HG03039 (cell line): Measurements from ENCODE around the gene KATNBL1.
"Not testable (repeated sequence)": the region's sequence is repeated elsewhere in the genome, so short reads cannot be mapped to it uniquely, and the experiment has no call there.

Experiments
- ATAC-seq: cut with Tn5 transposase; IDR thresholded peaks from one replicate; pipeline ENCODE4 v1.9.1; 2021; ENCODE audit warnings: mild to moderate bottlenecking, moderate library complexity; ENCODE audit not compliant: unreplicated experiment

KATNBL1 gene

GRCh38 chr15:34203305-34203704 is 6.6 kb downstream of the KATNBL1 start:
- no peak for ATAC-seq

- ATAC-seq, result not testable (repeated sequence)
These were observed 16.6 kb downstream of the KATNBL1 start for GRCh38 chr15:34193272-34193671.

GRCh38 chr15:34188711-34189110 is 21.2 kb downstream of the KATNBL1 start:
- ATAC-seq, result no peak

GRCh38 chr15:34185666-34186065 is 24.2 kb downstream of the KATNBL1 start:
- ATAC-seq, result no peak

GRCh38 chr15:34182942-34183341 is 27.0 kb downstream of the KATNBL1 start:
- no peak for ATAC-seq

GRCh38 chr15:34179234-34179633 is 30.7 kb downstream of the KATNBL1 start:
- ATAC-seq, result no peak

- ATAC-seq, result not testable (repeated sequence)
These were observed 43.8 kb downstream of the KATNBL1 start for GRCh38 chr15:34165987-34166573.

GRCh38 chr15:34161329-34161963 is 48.5 kb downstream of the KATNBL1 start:
- no peak for ATAC-seq

- no peak for ATAC-seq
These were observed 49.2 kb downstream of the KATNBL1 start for GRCh38 chr15:34160735-34161134.

- no peak for ATAC-seq
These were observed 51.5 kb downstream of the KATNBL1 start for GRCh38 chr15:34158355-34158754.

GRCh38 chr15:34155859-34156258 is 54.0 kb downstream of the KATNBL1 start:
- no peak for ATAC-seq

GRCh38 chr15:34154725-34155204 is 55.1 kb downstream of the KATNBL1 start:
- no peak for ATAC-seq

GRCh38 chr15:34147371-34148140 is 62.3 kb downstream of the KATNBL1 start:
- ATAC-seq, result no peak

- no peak for ATAC-seq
These were observed 76.4 kb downstream of the KATNBL1 start for GRCh38 chr15:34133511-34133910.

GRCh38 chr15:34132881-34133280 is 77.0 kb downstream of the KATNBL1 start:
- no peak for ATAC-seq

GRCh38 chr15:34128898-34129297 is 81.0 kb downstream of the KATNBL1 start:
- ATAC-seq, result no peak

- no peak for ATAC-seq
These were observed 83.4 kb downstream of the KATNBL1 start for GRCh38 chr15:34126522-34126921.

- ATAC-seq, result no peak
These were observed 84.0 kb downstream of the KATNBL1 start for GRCh38 chr15:34125945-34126344.

- no peak for ATAC-seq
These were observed 85.2 kb downstream of the KATNBL1 start for GRCh38 chr15:34124651-34125050.

GRCh38 chr15:34122771-34123183 is 87.1 kb downstream of the KATNBL1 start:
- ATAC-seq, result no peak

GRCh38 chr15:34121786-34122185 is 88.1 kb downstream of the KATNBL1 start:
- ATAC-seq, result not testable (repeated sequence)

GRCh38 chr15:34120420-34120819 is 89.5 kb downstream of the KATNBL1 start:
- ATAC-seq, result not testable (repeated sequence)
